Erythroblast (primary cell): Measurements from ENCODE around the gene EPS8L2.

Experiments
- GATA1 ChIP-seq: IDR thresholded peaks from 2 replicates; pipeline ENCODE4 v1.6.1; 2011; ENCODE audit warnings: low read depth, mild to moderate bottlenecking, control low read depth, low read length, moderate library complexity
- POLR2A ChIP-seq: IDR thresholded peaks from 2 replicates; pipeline ENCODE4 v1.6.1; 2011; ENCODE audit warnings: mild to moderate bottlenecking, low read length

DNA sequence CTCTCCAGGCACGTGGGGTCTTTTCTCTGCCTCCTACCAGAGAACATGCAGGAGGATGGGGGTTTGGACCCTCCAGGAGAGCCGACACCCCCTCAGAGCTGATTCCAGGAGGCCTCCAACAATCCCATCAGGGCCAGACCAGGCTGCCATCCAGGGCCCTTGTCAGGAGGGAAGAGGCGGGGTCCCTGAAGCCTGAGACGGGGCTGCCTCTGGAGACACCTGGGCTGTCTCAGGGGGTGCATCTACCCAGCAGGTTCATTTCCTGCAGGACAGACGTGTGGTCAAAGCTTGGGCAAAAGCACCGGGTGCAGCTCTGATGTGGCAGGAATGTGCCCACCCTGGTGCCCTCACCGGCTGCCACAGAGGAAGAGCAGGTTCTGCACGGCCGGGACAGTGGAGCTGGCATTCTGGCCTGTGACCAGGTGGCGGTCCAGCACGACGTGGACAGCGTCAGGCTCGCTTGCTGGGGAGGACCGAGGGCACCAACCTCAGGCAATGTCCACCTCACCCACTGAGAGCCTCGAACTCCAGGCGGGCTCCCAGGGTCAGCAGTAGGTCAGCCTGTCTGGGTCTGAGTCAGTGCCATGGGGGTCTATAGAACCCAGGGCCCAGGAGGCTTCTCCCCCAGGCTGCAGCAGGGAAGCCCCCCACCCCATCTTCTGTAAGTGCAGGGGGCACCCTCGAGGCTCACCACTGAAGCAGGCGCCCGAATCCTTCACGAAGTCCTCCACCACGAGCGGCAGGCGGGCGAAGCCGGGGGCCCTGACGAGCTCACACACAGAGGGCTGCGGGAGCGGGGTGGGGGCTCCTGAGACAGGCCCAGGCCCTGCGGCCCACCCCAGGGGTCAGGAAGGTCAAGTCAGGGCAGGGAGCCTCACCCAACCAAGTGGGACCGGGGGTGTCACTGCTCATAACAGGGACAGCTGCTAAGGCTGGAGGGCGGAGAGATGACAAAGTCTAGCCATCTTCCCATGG lies 64.9 kb downstream of the EPS8L2 start:
- TF ChIP-seq POLR2A (no peak), GATA1 (no peak)
